ENCODE results near the gene HSPBP1. TPM values are rescaled to one million over a fixed set of nuclear protein-coding genes. Genes with fewer than 3 reads are reported as not detected.

Gene HSPBP1
- polyA plus RNA-seq, 1 donor, result 25.6 TPM

DNA sequence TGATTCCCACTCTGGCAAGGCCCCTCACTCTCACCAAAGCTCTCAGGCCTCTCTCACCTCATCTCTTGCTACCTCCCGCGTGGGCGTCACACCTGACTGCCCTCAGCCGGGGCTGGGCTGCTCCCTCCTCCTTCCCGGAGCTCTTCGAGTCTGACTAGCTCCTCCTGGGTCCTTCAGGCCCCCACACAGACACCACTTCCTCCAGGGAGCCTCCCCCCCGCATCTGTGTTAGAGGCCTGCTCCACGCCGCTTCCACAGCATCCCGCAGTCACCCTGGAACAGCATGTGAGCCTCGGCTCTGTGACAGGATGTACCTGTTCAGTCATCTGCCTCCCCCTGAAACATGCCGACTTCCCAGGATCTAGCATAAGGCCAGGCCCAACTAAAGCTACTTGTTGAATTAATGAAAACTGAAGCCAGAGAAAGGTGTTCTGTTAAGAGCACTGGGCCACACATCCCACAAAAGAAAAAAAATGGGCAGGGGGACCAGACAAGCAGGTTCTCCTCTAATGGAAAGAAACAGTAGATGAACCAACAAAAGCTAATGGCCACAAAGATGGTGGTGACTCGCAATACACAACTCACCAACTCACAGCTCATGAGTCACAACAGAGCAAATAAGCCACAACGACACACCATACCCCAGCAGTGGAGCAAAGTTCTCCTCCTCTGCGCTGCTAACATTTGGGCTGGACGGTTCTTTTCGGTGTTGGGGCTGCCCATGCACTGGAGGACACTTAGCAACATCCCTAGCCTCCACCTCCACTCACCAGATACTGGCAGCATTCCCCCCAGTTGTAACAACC is 24.1 kb downstream of the HSPBP1 start:
- no peak for DNase-seq (ENCODE audit: low read depth)

DNA sequence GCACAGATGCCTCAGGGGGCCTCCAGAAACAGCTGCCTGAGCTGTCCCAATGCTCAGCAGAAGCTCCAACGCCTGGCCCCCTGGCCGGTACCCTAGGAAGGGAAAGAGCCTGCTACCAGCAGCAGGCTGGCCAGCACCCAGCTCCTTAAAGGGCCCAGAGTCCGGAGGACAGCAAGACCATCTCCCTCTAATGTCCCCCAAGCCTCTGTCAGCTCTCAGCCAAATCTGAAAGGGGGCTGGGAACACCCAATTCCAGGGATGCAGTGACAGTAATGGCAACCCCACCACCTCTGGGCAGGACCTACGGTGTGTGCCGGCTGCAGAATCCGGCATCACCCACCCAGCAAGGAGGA is 25.3 kb downstream of the HSPBP1 start:
- DNase-seq (ENCODE audit: low read depth), result no peak

DNA sequence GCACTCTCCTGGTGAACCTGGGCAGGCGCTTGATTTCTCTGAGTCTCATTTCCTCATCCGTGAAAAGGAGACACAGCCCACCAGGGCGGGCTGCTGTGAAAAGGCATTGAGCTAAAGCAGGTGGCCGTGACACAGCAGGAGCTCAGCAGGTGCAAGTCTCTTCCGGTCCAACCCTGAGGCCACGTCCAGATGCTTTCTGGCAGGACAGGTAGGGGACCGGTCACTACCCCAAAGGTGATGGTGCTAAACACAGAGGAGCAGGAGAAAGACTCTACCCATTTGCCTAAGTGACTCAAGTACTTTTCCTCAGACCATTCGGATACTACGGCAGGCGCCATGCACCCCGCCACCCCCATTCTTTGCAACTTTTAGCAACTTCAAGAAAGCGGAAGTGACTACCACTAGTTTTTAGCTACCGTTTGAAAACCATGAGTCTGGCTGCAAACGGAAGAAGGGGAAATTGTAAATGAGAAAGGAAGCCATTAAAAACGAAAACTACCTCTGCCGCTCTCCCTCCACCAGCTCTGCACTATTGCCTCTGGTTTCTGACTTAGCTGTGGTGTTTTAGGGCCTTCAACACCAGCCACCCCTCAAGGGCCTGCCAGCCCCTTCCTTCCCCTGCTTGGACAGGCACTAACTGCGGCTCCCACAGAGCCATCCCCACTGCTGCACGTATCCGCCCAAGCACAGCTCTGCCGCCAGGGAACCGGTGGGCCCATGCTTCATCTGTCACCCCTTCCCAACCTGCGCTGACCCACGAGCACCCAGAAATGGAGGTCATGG is 25.9 kb downstream of the HSPBP1 start:
- no peak for DNase-seq (ENCODE audit: low read depth)

DNA sequence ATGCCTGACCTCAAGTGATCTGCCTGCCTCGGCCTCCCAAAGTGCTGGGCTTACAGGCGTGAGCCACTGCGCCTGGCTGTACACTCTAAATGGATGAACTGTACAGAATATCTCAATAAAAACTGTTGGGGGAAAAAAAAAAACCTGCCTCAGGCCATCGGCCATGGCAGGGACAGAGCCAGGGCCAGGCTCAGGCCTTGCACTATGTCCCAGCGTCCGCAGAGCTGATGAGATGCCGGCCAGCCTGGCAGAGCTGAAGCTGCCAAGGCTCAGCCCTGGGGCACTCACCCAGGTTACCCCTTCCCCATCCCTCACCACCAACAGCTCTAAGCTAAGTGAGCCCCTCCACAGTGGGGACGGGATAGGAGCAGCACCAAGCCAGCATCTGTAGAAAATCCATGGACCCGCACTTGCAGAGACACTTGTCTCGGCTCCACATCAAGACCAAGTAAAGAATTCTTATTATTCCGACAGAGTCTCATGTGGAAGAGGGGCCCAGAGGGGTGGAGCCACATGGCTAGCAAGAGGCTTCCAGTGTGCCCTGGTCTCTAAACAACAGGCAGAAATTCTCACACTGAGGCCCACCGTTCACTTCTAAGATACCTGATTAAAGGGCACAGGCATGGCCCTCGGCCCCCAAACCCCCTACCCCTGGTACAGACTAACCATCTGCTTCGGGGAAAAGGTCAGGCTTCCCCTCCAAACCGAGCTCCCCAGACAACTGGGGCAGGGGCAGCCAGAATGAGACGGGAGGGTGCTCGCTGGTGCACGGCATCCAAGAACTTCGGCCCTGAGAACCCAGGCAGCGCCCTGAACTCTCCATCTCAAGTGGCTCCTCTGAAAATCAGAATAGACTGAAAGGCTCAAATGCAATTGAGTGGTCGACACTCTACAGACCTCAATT is 26.9 kb downstream of the HSPBP1 start:
- no peak for DNase-seq (ENCODE audit: low read depth)

- DNase-seq (ENCODE audit: low read depth), result no peak
Measured at GRCh38 chr19:55251341-55252081, 28.4 kb downstream of the HSPBP1 start.

- no peak for DNase-seq (ENCODE audit: low read depth)
Measured at GRCh38 chr19:55250262-55251036, 29.5 kb downstream of the HSPBP1 start.

DNA sequence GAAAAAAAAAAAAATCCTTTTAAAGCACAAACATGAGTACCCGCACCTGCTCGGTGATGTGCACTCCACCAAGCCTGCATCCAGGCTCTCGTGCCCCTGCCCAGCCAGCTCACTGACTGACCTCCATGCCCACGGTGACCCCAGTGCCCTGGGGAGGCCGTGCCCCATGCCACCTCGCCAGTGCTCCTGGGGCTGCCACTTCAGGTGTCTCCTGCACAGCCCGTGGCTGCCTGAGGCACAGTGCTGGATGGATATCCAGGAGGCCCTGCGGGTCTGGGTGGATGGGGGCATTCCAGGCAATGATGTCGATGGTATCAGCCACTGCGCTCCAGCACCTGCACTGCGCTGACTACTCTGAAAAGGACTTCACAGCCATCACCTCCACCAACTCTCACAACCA is 30.1 kb downstream of the HSPBP1 start:
- no peak for DNase-seq (ENCODE audit: low read depth)

DNA sequence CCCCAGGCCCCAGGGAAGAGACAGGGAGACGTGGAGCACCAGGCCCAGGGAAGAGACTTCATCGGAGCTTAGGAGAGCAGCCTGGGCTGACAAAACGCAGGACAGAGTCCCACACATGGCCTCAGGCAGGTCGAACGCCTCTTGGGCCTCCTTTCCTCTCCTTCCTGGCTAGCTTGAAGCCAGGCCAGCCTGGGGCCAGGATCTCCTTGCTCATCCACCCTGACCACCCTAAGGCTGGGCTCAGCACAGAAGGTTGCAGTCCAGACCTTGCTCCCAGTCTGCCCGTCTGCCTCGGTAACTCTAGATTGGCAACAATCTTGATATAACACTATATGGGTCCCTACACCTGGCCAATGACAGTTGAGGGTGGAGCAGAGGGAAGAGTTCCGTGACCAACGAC is 31.2 kb downstream of the HSPBP1 start:
- no peak for DNase-seq (ENCODE audit: low read depth)

- no peak for DNase-seq (ENCODE audit: low read depth)
Measured at GRCh38 chr19:55248166-55248675, 31.7 kb downstream of the HSPBP1 start.

GRCh38 chr19:55247621-55248099 is 32.2 kb downstream of the HSPBP1 start:
- no peak for DNase-seq (ENCODE audit: low read depth)

DNA sequence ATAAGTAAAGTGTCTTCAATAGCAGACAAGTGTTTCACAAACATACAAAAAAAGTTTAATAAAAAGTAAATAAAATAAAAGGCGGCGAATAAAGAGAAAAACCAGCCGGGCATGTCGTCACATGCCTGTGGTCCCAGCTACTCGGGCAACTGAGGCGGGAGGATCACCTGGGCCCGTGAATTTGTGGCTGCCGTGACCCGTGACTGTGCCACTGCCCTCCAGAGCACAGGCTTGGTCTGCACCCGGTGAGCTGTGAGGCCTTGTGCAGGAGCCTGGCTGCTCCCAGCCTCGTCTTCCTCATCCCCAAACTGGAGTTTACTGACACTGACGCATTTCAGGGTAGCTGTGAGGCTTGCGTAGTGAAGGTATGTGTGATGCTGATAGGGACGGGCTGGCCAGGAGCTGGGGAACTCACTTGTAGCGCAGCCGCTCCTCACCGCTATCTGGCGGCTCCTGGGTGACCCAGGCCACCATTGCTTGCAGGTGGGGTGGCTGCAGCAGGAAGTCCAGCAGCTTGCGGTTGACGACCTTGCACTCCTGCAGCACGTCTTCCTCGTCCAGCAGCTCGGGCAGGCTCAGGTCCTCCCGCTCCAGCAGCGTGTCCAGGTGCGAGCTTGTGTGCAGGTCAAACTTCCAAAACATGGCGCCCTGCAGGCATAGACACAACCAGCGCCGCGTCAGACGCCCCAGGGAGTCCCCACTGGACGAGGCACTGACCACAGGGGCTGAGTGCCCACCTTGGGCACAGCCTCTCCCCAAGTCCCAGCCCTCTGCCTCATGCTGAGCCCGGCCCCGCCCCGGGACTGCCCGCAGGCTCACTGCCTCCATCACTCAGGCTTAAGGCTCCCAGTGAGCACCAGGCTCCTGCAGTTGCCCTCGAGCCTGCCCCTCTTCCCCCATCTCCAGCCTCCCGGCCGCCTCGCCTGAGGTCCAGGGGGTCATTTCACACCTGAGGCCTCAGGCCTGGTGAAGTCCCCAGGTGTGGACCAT is 33.2 kb downstream of the HSPBP1 start:
- DNase-seq (ENCODE audit: low read depth), result no peak

DNA sequence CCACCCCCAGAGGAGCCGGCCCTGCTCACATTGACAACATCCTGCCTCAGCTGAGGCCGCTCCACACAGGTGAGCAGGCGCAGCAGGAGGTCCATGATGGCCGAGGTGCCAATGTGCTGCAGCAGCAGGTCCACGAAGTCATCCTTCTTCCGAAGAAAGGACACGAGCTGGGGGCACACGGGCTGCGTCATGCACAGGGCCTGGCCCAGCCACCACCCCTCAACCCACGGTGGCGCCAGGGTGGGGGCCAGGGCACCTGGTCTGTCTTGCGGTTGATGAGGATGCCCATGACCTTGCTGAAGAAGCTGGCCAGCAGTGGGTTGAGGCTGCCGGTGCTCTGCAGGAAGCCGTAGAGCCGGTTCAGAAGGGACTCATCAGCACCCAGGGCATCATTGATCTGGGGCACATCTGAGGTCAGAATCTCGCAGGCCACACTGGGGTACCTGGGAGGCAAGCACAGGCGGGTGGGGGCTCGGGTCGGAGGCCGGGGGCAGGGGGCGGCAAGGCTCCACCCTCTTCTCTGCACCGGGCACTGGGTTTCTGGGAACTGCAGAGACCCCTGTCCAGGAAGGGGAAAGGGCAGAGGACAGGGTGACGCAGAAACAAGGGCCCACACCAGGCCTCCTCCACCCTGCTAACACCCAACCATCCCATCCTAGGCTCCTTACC is 34.5 kb downstream of the HSPBP1 start:
- no peak for DNase-seq (ENCODE audit: low read depth)

DNA sequence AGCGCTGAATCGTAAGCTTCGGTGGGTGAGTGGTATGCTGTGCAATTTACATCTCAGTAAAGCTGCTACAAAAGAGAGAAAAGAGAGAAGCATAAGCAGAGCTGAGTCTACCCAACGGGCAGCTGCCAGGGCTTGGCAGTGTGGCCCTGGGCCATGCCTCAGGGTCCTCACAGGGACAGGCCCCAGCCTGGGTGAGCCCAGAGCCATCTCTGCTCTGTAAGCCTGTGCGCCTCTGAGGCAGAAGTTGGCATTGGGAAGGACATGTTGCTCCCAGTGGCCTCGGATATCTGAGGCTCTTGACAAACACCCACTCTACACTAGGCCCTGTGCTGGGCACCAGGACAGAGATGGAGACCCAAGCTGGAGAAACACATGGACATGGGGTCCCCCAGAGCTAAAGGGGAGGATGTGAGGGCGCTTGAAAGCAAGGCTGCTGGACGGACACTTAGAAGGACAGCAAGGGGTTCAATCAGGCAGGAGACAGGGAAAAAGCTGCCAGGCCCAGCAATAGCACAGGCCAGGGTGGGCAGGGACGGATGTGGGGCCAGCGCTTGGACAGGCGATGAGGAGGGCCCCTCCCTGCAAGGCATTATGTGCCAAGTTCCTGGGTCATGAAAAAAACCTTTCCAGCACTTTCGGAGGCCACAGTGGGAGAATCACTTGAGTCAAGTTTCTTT is 35.8 kb downstream of the HSPBP1 start:
- DNase-seq (ENCODE audit: low read depth), result no peak

- no peak for DNase-seq (ENCODE audit: low read depth)
Measured at GRCh38 chr19:55242517-55242916, 37.4 kb downstream of the HSPBP1 start.

DNA sequence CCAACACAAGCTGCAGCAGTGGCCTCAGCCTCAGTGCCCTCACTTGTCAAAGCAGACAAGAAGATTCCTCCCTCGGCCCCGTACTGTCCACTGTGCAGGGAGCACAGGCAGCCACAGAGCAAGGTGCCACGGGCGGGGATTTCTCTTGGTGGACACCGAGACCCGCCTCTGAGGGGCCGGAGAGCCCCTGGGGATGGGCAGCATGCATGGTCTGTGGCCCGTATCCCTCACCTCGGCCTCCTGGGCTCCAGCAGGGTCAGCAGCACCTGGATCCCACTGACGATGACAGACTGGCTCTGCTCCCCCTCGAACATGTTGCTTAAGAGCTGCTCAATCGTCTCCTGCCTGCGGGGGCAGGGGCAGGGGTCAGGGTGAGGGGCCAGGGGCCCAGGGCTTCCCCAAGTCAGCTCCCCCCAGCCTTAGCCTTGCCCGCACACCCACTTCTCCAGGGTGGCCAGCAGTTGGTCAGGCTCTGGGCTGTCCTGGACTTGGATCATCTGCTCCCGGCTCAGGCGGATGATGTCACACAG is 37.9 kb downstream of the HSPBP1 start:
- no peak for DNase-seq (ENCODE audit: low read depth)

GRCh38 chr19:55241143-55241934 is 38.6 kb downstream of the HSPBP1 start:
- DNase-seq (ENCODE audit: low read depth), result no peak

DNA sequence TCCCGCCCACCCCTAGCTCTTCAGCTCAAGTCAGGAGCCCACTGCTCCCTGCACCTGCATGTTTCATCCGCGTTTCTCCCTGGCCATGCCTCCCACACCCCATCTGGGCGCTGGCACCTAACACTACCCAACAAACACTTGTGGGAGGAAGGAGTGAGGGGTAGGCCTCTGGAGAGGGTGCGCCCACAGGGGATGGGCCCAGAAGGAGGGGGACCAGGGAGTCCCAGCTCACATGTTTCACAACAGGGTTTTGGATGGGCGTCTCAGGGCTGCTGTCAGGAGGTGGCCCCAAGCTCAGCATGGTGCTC is 39.2 kb downstream of the HSPBP1 start:
- no peak for DNase-seq (ENCODE audit: low read depth)
